Prostate gland (tissue), 2 donors: ENCODE results near the gene ETV3L.

Source experiments
- CTCF ChIP-seq, 4 experiments: fragments of 200-600 bp in 2 of 4; fragments of 450-650 bp in 2 of 4; sonication (generic) in 2 of 4; IDR thresholded peaks; 1 replicate in 3 of 4; 2 replicates in 1 of 4; pipeline ENCODE4 v1.5.1; 2016 to 2019; ENCODE audit warnings: antibody characterized with exemption in 4 of 4, mild to moderate bottlenecking in 2 of 4, moderate library complexity in 2 of 4
- POLR2A ChIP-seq: fragments of 450-650 bp; IDR thresholded peaks from one replicate; pipeline ENCODE4 v1.6.1; 2016; ENCODE audit warnings: antibody characterized with exemption, mild to moderate bottlenecking
- POLR2AphosphoS5 ChIP-seq: sonication (generic); formaldehyde crosslinking; IDR thresholded peaks from one replicate; pipeline ENCODE4 v1.6.1; 2017; ENCODE audit warnings: antibody characterized with exemption

- TF ChIP-seq CTCF (IDR thresholded peaks at IDR 0.05) (no peak), POLR2AphosphoS5 (no peak), POLR2A (no peak)
Measured at GRCh38 chr1:157142765-157143423, 43.3 kb upstream of the ETV3L start.
